Hepatocyte (in vitro differentiated cells): ENCODE data around the gene TRIP10.

Experiments used
- EZH2 ChIP-seq: fragments of 200-600 bp; sonication (generic); IDR thresholded peaks from 2 replicates; pipeline ENCODE4 v1.6.1; 2016; ENCODE audit warnings: antibody characterized with exemption, mild to moderate bottlenecking, borderline replicate concordance
- EZH2phosphoT487 ChIP-seq: fragments of 200-600 bp; sonication (generic); IDR thresholded peaks from one replicate; pipeline ENCODE4 v1.6.1; 2018; ENCODE audit warnings: antibody characterized with exemption, mild to moderate bottlenecking, low read depth, moderate library complexity; ENCODE audit not compliant: unreplicated experiment, severe bottlenecking

DNA sequence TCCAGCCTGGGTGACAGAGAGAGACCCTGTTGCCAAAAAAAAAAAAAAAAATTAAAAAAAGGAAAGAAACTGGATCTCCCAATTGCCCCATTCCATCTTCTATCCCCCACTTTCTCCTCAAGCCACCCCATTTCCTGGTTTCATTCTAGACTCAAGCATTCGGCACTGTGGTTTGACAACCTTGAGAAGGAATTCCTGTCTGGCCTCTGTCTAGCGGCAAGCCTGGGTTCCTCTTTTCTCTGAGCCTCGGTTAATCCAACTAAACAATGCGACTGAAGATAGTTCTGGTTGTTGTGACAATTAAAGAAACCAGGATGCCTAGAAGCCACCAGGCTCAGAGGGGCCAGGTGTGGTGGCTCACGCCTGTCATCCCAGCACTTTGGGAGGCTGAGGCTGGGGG is 15.7 kb upstream of the TRIP10 start:
- no peak for TF ChIP-seq EZH2
- TF ChIP-seq EZH2phosphoT487: no peak
